ENCODE results near the gene PLCB4.

DNA sequence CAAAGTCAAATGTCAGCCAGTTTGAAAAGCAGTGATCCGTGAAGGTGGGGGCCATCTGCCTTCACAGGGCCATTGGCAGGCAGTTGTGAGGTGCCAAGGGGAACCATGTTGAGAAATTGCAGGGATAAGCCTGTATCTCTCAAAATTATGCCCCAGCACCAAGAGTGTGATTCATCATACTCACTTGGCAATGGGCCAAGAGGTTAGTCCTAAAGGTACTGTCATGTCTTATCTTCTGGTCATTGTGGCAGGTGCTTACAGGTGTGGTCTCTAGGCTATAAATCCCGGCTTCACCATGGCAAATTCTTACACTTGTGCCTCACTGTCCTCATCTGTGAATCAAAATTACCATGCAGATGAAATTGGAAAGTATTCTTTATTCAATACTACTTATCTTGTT lies 294.8 kb downstream of the PLCB4 start:
- TF ChIP-seq POLR2AphosphoS5 (IDR thresholded peaks at IDR 0.05; ENCODE audit: low read depth, low read length) = no peak
- no peak for TF ChIP-seq TAF1 (IDR thresholded peaks at IDR 0.05; ENCODE audit: low read depth, low read length)
